ENCODE measurements around the gene KPNB1.

Gene KPNB1

GRCh38 chr17:47711366-47712099 lies 61.8 kb downstream of the KPNB1 start:
- DNase-seq (ENCODE audit: low spot score), result no peak

DNA sequence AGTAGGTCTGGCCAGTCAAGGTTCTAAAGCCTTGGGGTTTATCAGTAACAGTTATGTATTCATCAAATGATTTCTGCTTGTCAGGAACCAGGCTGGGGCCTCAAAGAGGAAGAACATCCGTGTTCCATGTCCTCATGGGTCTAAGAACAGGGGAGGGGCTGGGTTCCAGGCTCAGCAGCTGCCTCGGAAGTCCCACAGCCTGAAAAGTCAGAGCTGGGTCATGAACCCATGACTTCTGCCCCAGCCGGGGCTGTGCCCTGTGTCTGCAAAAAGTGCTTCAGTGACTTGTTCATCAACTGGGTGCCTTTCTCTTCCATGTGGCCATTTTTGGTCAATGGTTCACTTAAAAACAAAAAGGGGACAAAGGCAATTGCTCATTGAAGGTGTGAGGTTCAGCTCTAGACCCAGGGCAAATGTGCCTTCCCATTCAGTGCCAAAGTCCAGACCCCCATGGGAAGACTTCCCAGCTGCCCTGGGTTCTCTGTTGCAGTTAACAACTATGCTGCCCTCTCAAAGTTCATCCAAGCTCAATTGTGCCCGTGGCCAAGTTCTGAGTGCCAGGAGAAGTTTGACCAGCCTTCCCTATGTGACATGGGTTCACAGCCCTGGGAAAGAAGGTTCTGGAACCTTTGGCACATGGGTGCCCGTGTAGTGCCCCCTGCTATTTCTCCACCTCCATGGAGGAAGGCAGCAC lies 62.8 kb downstream of the KPNB1 start:
- no peak for DNase-seq (ENCODE audit: low spot score)

- no peak for DNase-seq (ENCODE audit: low spot score)
Measured at GRCh38 chr17:47713980-47714700, 64.4 kb downstream of the KPNB1 start.

DNA sequence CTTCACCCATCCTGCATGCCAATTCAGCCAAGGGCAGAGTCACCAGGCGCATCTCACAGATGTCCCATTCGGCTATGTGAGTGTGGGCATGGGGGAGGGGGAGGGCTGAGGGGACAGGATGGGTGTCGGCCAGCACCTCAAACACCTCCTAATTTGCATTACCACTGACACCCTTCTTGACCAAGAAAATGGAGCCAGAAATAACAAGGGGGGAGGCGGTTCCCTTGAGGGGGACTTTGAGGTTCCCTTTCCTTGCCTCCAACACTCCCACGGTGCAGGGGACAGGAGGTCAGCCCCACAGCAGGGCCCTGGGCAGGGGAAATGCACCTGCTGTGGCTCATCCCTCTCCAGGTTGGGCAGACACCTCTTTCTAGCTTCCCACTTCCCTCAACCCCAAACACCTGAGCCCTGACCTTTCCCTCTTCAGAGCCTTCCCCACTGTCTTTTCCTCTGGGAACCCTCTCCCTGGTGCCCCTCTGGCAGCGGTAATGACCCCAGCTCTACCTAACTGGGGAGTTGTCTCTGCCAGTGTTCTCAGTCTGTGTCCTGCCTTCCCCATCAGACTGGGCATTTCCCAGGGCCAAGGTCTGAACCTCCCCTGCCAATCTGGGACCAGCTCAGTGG lies 65.2 kb downstream of the KPNB1 start:
- no peak for DNase-seq (ENCODE audit: low spot score)

- no peak for DNase-seq (ENCODE audit: low spot score)
Measured at GRCh38 chr17:47715669-47716325, 66.1 kb downstream of the KPNB1 start.

DNA sequence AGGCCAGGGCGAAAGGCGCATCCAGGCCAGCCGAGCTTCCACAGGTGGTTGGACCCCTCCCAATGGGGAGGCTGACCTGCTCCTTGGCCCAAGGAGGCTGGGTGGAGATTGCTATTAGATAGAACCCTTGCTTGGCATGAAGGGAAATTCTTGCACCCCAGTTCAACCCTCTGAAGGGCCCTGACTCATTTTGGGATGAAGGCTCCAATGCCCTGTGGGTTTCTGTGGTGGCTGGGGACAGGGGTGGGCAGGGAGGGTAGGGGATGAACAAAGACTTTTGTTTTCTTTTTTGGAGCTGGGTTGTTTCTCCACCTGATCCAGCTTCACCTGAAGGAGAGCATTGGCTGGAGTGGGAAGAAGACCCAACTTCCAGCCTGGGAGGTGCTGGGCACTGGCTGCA lies 66.7 kb downstream of the KPNB1 start:
- DNase-seq (ENCODE audit: low spot score), result no peak

DNA sequence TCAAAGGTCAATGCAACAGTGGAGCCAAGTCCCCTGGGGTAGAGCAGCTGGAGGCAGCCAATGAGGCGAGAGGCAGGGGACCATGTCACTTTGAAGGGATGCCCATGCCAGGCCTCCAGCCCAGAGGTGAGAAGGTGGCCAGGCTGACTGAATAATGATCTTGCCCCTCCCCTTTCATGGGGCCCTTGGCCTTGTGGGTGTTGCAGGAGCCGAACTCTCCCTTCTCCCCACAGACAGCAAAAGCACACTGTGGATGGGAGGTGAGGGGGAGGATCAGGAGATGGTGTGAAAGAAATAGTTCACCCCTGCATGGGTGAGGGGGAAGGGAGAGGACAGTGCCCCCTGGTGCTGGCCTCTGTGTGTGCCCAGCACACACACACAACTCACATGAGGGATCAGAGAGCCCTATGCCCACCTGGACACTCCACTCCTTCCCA lies 67.6 kb downstream of the KPNB1 start:
- no peak for DNase-seq (ENCODE audit: low spot score)

GRCh38 chr17:47717979-47718621 lies 68.4 kb downstream of the KPNB1 start:
- no peak for DNase-seq (ENCODE audit: low spot score)

GRCh38 chr17:47718634-47719405 lies 69.1 kb downstream of the KPNB1 start:
- no peak for DNase-seq (ENCODE audit: low spot score)

DNA sequence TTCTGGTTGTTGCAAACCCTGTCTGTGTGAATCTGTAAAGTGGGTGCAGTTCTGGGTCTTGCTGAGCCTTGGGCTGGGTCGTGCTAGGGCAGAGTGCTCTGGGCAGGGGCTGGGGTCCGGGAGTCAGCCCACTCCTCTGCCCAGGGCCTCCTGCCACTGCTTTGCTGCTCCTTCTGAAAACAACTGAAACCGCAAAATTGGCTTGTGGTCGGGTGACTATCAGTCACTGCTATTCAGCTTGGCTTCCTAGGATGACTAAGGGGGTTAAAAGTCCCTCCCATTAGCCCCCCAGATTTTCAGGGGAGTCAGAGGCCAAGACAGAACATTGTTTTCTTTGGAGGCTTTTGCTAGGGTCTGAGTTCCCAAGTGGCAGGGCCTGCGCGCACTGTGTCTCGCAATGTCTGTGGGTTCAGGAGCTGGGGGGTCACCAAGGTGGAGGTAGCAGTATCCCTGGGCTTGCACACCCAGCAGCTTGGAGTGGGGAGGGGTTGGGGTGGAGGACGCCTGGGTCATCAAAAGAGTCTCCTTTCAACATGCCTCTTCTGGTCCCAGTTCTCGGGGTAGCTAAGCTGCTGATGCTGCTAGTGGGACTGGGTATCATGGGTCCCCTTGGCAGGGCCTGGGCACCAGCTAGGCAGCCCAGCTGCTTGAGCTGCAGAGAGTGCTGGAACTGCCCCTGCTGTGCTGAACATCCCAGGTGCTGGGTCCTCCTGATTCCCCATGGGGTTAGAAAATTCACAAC lies 69.9 kb downstream of the KPNB1 start:
- DNase-seq (ENCODE audit: low spot score), result no peak

DNA sequence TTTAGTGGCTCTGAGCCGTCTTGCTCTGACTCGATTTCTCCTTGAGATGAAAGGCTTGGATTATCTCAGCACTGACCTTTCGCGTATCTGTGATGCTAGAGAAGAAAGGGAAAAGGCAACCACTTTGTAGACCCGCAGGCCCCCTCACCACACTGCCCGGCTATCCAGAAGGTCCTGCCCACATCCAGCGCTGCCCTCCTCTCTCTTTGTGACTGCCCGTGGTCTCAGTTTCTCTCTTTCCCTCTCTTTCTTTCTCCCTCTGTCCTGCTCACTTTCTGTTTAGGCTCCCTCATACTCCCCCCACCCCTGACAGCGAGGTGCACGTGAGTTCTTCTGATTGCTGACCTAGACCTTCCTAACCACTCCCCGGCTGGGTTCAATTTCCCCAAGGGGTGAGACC lies 70.5 kb downstream of the KPNB1 start:
- DNase-seq (ENCODE audit: low spot score), result no peak

DNA sequence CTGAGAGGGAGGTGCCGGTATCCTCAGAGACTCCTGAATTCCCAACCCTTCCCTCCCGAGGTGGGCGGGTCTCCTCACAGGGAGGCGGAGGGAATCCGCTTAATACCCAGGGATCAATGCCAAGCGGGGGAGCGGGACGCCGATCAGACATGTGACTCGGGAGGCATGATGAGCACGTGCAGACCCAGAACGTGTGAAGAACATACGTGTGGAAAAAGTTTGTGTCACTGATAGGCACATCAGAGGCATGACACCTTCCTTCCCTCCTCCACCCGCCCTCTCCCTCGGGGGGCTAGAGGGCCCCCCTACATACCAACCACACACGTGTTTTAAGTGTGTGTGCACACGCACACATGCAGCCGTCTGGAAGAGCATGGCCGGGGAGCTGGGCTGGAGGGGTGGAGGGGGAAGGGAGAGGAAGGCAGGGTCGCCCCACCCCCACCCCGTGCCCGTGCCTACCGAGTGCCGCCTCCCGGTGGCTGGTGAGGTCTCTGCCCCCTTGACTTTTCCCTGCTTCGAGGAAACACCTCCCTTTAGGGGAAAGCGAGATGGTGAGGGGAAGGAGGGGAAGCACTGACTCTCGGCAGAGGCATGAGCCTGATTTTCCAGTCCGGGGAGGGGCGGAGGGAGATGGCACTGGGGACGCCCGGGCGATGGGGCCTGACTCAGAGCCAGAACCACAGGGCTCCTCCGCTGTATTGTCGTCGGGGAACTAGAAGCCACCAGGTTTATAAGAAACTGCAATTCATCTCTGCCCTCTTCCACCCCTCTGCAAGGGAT lies 71.2 kb downstream of the KPNB1 start:
- no peak for DNase-seq (ENCODE audit: low spot score)

- no peak for DNase-seq (ENCODE audit: low spot score)
Measured at GRCh38 chr17:47721725-47722124, 72.0 kb downstream of the KPNB1 start.

GRCh38 chr17:47724705-47725104 lies 75.0 kb downstream of the KPNB1 start:
- DNase-seq (ENCODE audit: low spot score), result no peak

GRCh38 chr17:47725446-47726111 lies 75.9 kb downstream of the KPNB1 start:
- no peak for DNase-seq (ENCODE audit: low spot score)

- no peak for DNase-seq (ENCODE audit: low spot score)
Measured at GRCh38 chr17:47726796-47727703, 77.3 kb downstream of the KPNB1 start.

GRCh38 chr17:47727704-47728036 lies 78.0 kb downstream of the KPNB1 start:
- DNase-seq (ENCODE audit: low spot score), result no peak
